HCT116 (cell line): ENCODE results near the gene TNF. TPM values are rescaled to one million over a fixed set of nuclear protein-coding genes. Genes with fewer than 3 reads are reported as not detected.

Experiments
- ATAC-seq: fragments of 200-7000 bp; cut with Tn5 transposase; 2 replicates; pipeline ENCODE4 v1.9.1; 2020; ENCODE audit warnings: mild to moderate bottlenecking, moderate library complexity
- BruUV-seq: library from RNA; stranded (reverse); fragments of 400-500 nt; replicated peaks from 2 replicates; lab custom pipeline; 2021; lab: Mats Ljungman, UMichigan
- CTCF ChIA-PET: fragments of 300-600 bp; sonication (Branson Sonifier 250); formaldehyde crosslinking; loops from one replicate; lab custom pipeline; 2021; ENCODE audit warnings: antibody characterized with exemption; lab: Charles Lee
- POLR2A ChIA-PET: fragments of 300-600, 350-600 bp; sonication (Branson Sonifier 250); formaldehyde crosslinking; loops from one replicate; lab custom pipeline; 2021; ENCODE audit warnings: antibody characterized with exemption; lab: Charles Lee
- RAD21 ChIA-PET, 2 experiments: fragments of 300-600 bp; sonication (Branson Sonifier 250); formaldehyde crosslinking; loops; one replicate each; lab custom pipeline; 2023; ENCODE audit warnings: low total read pairs in 2 of 2; ENCODE audit not compliant: uncharacterized antibody in 2 of 2, unreplicated experiment in 2 of 2, low non-redundant PET in 1 of 2; lab: Charles Lee
- DNase-seq: peaks from one replicate; pipeline ENCODE4 v3.0.0-alpha.2; 2010; ENCODE audit warnings: low read depth, low spot score
- H2AFZ ChIP-seq: fragments of 200-600 bp; shearing (Covaris generic), sonication (generic); 2 replicates; pipeline ENCODE4 v1.6.1; 2017; ENCODE audit warnings: low read depth, mixed run types, mixed read lengths, antibody characterized with exemption, low read length; ENCODE audit not compliant: poor library complexity, severe bottlenecking
- H3K27ac ChIP-seq: 2 replicates; pipeline ENCODE4 v1.5.1; 2012; ENCODE audit warnings: low read depth, low read length
- H3K27me3 ChIP-seq: fragments of 200-600 bp; sonication (generic); 2 replicates; pipeline ENCODE4 v1.6.1; 2016; ENCODE audit warnings: mixed run types, low read length, mixed read lengths; ENCODE audit not compliant: insufficient read depth
- H3K36me3 ChIP-seq, 2 experiments: fragments of 200-500 bp in 1 of 2; fragments of 200-600 bp in 1 of 2; sonication (Bioruptor generic) in 1 of 2; sonication (generic) in 1 of 2; 2 replicates each; pipeline versions ENCODE4 v1.5.1 to v1.6.1; 2014 to 2016; ENCODE audit warnings: low read length in 2 of 2, inconsistent platforms in 1 of 2, mixed read lengths in 1 of 2, mixed run types in 1 of 2; ENCODE audit not compliant: insufficient read depth in 2 of 2, control insufficient read depth in 1 of 2
- H3K4me1 ChIP-seq, 2 experiments: fragments of 200-600 bp in 1 of 2; sonication (generic) in 1 of 2; 2 replicates each; pipeline versions ENCODE4 v1.5.1 to v1.6.1; 2012 to 2017; ENCODE audit warnings: low read length in 2 of 2, inconsistent platforms in 1 of 2, mild to moderate bottlenecking in 1 of 2, mixed read lengths in 1 of 2, mixed run types in 1 of 2, moderate library complexity in 1 of 2; ENCODE audit not compliant: insufficient read depth in 2 of 2, control insufficient read depth in 1 of 2
- H3K4me2 ChIP-seq: fragments of 200-600 bp; sonication (generic); 2 replicates; pipeline ENCODE4 v1.6.1; 2017; ENCODE audit warnings: mixed run types, low read length, mixed read lengths
- H3K4me3 ChIP-seq, 2 experiments: fragments of 200-600 bp in 1 of 2; sonication (generic) in 1 of 2; replicated peaks in 1 of 2; 2 replicates each; pipeline ENCODE4 v1.5.1; 2011 to 2016; ENCODE audit warnings: low read length in 2 of 2, control low read depth in 1 of 2, low read depth in 1 of 2, mild to moderate bottlenecking in 1 of 2, mixed read lengths in 1 of 2, mixed run types in 1 of 2
- H3K79me2 ChIP-seq: fragments of 200-600 bp; sonication (generic); 2 replicates; pipeline ENCODE4 v1.6.1; 2017; ENCODE audit warnings: mild to moderate bottlenecking, mixed run types, low read length, moderate library complexity, mixed read lengths; ENCODE audit not compliant: insufficient read depth
- H3K9ac ChIP-seq: fragments of 200-600 bp; sonication (generic); 2 replicates; pipeline ENCODE4 v1.6.1; 2016; ENCODE audit warnings: low read length, mixed read lengths
- H3K9me2 ChIP-seq: fragments of 200-600 bp; sonication (generic), shearing (Covaris generic); 2 replicates; pipeline ENCODE4 v1.6.1; 2017; ENCODE audit warnings: mixed run types, mild to moderate bottlenecking, moderate library complexity; ENCODE audit not compliant: insufficient read depth
- H3K9me3 ChIP-seq, 2 experiments: fragments of 200-500 bp in 1 of 2; fragments of 200-600 bp in 1 of 2; sonication (Bioruptor generic) in 1 of 2; sonication (generic) in 1 of 2; 2 replicates each; pipeline ENCODE4 v1.6.1; 2014 to 2017; ENCODE audit warnings: low read length in 2 of 2, mixed read lengths in 2 of 2, inconsistent platforms in 1 of 2, low read depth in 1 of 2, mild to moderate bottlenecking in 1 of 2, mixed run types in 1 of 2, moderate library complexity in 1 of 2; ENCODE audit not compliant: control insufficient read depth in 1 of 2, insufficient read depth in 1 of 2
- H4K20me1 ChIP-seq: fragments of 200-600 bp; sonication (generic), shearing (Covaris generic); 2 replicates; pipeline ENCODE4 v1.6.1; 2017; ENCODE audit warnings: mixed run types, mild to moderate bottlenecking, moderate library complexity; ENCODE audit not compliant: insufficient read depth
- RAD21 ChIP-seq: IDR thresholded peaks from 2 replicates; pipeline ENCODE4 v1.6.1; 2012; ENCODE audit warnings: low read depth, mild to moderate bottlenecking
- SP1 ChIP-seq: IDR thresholded peaks from 2 replicates; pipeline ENCODE4 v1.6.1; 2012; ENCODE audit warnings: low read depth
- SRF ChIP-seq: IDR thresholded peaks from 2 replicates; pipeline ENCODE4 v1.6.1; 2012; ENCODE audit warnings: low read depth
- YY1 ChIP-seq: IDR thresholded peaks from 2 replicates; pipeline ENCODE4 v1.6.1; 2011; ENCODE audit warnings: low read length, low read depth, moderate library complexity, mild to moderate bottlenecking; ENCODE audit not compliant: insufficient replicate concordance; ENCODE audit errors: extremely low read depth
- ZNF274 ChIP-seq: fragments of 200-500 bp; sonication (Bioruptor generic); IDR thresholded peaks from 2 replicates; pipeline ENCODE4 v1.6.1; 2014; ENCODE audit warnings: mild to moderate bottlenecking, low read depth, low read length, inconsistent platforms
- intact Hi-C: fragments of 100-400 bp; cut with micrococcal nuclease; formaldehyde crosslinking; loops from 2 replicates; pipeline ENCODE4 v1.10.0; 2022
- total RNA-seq: library from RNA; stranded (reverse); gene quantifications from one replicate; pipeline ENCODE4 v1.2.1, GENCODE V29; 2021; ENCODE audit not compliant: unreplicated experiment

Gene TNF
- total RNA-seq, 1 experiment from 2014 or later: 0.59 TPM

GRCh38 chr6:31534011-31534410 is 41.4 kb upstream of the TNF start:
- Histone ChIP-seq H3K4me2 (no peak overlapping the region), H3K9me3 (no peaks in the 10 kb centered on the region), H3K9ac (no peak overlapping the region), H4K20me1 (peaks cover 27% of the 10 kb centered on the region; the same call in 1 of the 2 replicates), H3K36me3 (peaks cover 74 to 81% of the 10 kb centered on the region in 2 experiments), H3K27me3 (no peaks in the 10 kb centered on the region), H3K4me3 (no peak overlapping the region), H3K79me2 (peaks cover 66% of the 10 kb centered on the region), H2AFZ (no peak overlapping the region), H3K9me2 (no peaks in the 10 kb centered on the region), H3K27ac (no peak overlapping the region), H3K4me1 (no peaks in the 10 kb centered on the region)
- no peak for TF ChIP-seq RAD21
- TF ChIP-seq ZNF274: no peak
- DNase-seq: no peak
- ChIA-PET CTCF (no interaction called here), POLR2A (no interaction called here), RAD21 (no interaction called here)
- ATAC-seq: no peak
- BruUV-seq: TSS peak; percentile 4
- intact Hi-C loops: no loop called here

GRCh38 chr6:31534521-31535040 is 40.8 kb upstream of the TNF start:
- Histone ChIP-seq H3K27me3 (no peaks in the 10 kb centered on the region), H3K4me3 (no peak overlapping the region), H2AFZ (no peak overlapping the region), H3K9ac (no peak overlapping the region), H3K9me3 (no peaks in the 10 kb centered on the region), H3K79me2 (peaks cover 71% of the 10 kb centered on the region), H3K4me2 (no peak overlapping the region), H3K9me2 (no peaks in the 10 kb centered on the region), H3K27ac (no peak overlapping the region), H3K4me1 (peaks cover 0 to 5% of the 10 kb centered on the region in 2 experiments; a peak in 2 of 4 replicates), H4K20me1 (peaks cover 33% of the 10 kb centered on the region; the same call in 1 of the 2 replicates), H3K36me3 (peaks cover 79 to 86% of the 10 kb centered on the region in 2 experiments)
- intact Hi-C loops: no loop called here
- POLR2A ChIA-PET: no interaction called here
- no peak for DNase-seq
- CTCF ChIA-PET: no interaction called here
- no TSS peak for BruUV-seq
- TF ChIP-seq SP1: no peak
- TF ChIP-seq SRF: no peak
- TF ChIP-seq YY1: no peak
- RAD21 ChIA-PET: no interaction called here
- no peak for ATAC-seq
